ENCODE data around the gene GALNT14.

Gene GALNT14

GRCh38 chr2:31053929-31054782 is 84.1 kb downstream of the GALNT14 start:
- DNase-seq = no peak

GRCh38 chr2:31052284-31052683 is 86.0 kb downstream of the GALNT14 start:
- DNase-seq = no peak

- DNase-seq = peak in 1 of 2 experiments; percentile 5
Observed at GRCh38 chr2:31051258-31052140, 86.7 kb downstream of the GALNT14 start.

- no peak for DNase-seq
Observed at GRCh38 chr2:31049916-31050588, 88.2 kb downstream of the GALNT14 start.

- no peak for DNase-seq
Observed at GRCh38 chr2:31049264-31049663, 89.0 kb downstream of the GALNT14 start.

GRCh38 chr2:31047599-31047998 is 90.6 kb downstream of the GALNT14 start:
- no peak for DNase-seq

GRCh38 chr2:31038385-31038784 is 99.9 kb downstream of the GALNT14 start:
- no peak for DNase-seq

- DNase-seq = no peak
Observed at GRCh38 chr2:31037058-31037457, 101.2 kb downstream of the GALNT14 start.

- DNase-seq = no peak
Observed at GRCh38 chr2:31033032-31033431, 105.2 kb downstream of the GALNT14 start.

GRCh38 chr2:31032475-31032874 is 105.8 kb downstream of the GALNT14 start:
- no peak for DNase-seq

- no peak for DNase-seq
Observed at GRCh38 chr2:31031132-31031706, 107.0 kb downstream of the GALNT14 start.

GRCh38 chr2:31028417-31028816 is 109.8 kb downstream of the GALNT14 start:
- DNase-seq = no peak

- no peak for DNase-seq
Observed at GRCh38 chr2:31027549-31027948, 110.7 kb downstream of the GALNT14 start.

GRCh38 chr2:31023541-31023940 is 114.7 kb downstream of the GALNT14 start:
- no peak for DNase-seq

- DNase-seq = no peak
Observed at GRCh38 chr2:31020713-31021112, 117.5 kb downstream of the GALNT14 start.

GRCh38 chr2:31018280-31018679 is 120.0 kb downstream of the GALNT14 start:
- no peak for DNase-seq

GRCh38 chr2:31016648-31017047 is 121.6 kb downstream of the GALNT14 start:
- DNase-seq = no peak

GRCh38 chr2:31014516-31014915 is 123.7 kb downstream of the GALNT14 start:
- DNase-seq = no peak

- DNase-seq = no peak
Observed at GRCh38 chr2:31013301-31013700, 124.9 kb downstream of the GALNT14 start.

- DNase-seq = no peak
Observed at GRCh38 chr2:31012406-31012805, 125.8 kb downstream of the GALNT14 start.

GRCh38 chr2:31011587-31011986 is 126.7 kb downstream of the GALNT14 start:
- DNase-seq = no peak

GRCh38 chr2:31008561-31009114 is 129.6 kb downstream of the GALNT14 start:
- no peak for DNase-seq

- no peak for DNase-seq
Observed at GRCh38 chr2:31004257-31004656, 134.0 kb downstream of the GALNT14 start.
